Retinal pigment epithelial cell (primary cell): ENCODE data around the gene KIF19.

Source experiments
- DNase-seq: peaks from one replicate; pipeline ENCODE4 v3.0.0-alpha.2; 2010; ENCODE audit warnings: low read depth
- H3K4me3 ChIP-seq: 2 replicates; pipeline ENCODE4 v1.5.1; 2011; ENCODE audit warnings: mild to moderate bottlenecking, low read length, control low read depth, moderate library complexity
- TF ChIP-seq, protein P1 (sequence below): conservative IDR thresholded peaks from 2 replicates; pipeline ENCODE4 v1.5.1; 2011; ENCODE audit warnings: low read depth, low read length, control low read depth, inconsistent platforms

The KIF19 gene

DNA sequence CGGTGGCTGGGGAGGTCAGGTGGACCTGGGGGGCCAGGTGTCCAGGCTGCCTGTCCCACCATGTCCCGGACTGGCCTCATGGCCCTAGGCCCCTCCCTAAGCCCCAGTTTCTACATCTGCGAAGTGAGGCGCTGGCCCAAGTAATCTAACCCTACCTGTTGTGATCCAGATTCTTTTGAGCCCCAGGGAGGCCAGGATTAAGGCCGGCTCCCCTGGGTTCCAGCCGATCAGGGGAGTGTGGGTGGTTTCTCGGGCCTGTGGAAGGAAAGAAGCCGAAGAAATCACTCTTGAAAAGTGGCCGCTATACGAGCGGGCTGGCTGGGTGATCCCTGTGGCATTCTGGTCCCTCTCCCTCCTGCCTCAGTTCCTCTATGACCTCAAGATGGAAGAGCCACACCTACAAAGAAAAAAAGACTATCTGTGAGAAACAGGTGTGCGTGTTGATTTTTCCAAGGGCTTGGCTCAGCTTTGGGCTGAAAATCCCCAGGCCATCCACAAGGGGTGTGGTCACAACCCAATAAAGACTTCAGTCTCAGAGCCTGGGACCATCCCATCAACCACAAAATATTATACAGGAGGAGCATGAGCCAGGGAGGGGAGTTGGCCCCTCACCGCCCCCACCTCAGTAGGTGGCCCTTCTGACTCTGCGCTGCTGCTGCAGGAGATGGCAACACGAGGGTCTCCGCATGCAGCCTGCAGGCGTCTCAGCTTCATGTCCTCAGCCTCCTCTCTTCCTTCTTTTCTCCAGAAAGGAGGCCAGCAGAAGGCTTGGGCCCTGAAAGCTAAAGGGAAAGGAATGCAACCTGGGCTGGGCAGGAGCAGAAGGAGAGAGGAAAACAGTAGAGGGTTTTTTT, 61.6 kb downstream of the KIF19 start:
- DNase-seq, result no peak
- TF ChIP-seq, protein P1, sequence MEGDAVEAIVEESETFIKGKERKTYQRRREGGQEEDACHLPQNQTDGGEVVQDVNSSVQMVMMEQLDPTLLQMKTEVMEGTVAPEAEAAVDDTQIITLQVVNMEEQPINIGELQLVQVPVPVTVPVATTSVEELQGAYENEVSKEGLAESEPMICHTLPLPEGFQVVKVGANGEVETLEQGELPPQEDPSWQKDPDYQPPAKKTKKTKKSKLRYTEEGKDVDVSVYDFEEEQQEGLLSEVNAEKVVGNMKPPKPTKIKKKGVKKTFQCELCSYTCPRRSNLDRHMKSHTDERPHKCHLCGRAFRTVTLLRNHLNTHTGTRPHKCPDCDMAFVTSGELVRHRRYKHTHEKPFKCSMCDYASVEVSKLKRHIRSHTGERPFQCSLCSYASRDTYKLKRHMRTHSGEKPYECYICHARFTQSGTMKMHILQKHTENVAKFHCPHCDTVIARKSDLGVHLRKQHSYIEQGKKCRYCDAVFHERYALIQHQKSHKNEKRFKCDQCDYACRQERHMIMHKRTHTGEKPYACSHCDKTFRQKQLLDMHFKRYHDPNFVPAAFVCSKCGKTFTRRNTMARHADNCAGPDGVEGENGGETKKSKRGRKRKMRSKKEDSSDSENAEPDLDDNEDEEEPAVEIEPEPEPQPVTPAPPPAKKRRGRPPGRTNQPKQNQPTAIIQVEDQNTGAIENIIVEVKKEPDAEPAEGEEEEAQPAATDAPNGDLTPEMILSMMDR, result no peak

DNA sequence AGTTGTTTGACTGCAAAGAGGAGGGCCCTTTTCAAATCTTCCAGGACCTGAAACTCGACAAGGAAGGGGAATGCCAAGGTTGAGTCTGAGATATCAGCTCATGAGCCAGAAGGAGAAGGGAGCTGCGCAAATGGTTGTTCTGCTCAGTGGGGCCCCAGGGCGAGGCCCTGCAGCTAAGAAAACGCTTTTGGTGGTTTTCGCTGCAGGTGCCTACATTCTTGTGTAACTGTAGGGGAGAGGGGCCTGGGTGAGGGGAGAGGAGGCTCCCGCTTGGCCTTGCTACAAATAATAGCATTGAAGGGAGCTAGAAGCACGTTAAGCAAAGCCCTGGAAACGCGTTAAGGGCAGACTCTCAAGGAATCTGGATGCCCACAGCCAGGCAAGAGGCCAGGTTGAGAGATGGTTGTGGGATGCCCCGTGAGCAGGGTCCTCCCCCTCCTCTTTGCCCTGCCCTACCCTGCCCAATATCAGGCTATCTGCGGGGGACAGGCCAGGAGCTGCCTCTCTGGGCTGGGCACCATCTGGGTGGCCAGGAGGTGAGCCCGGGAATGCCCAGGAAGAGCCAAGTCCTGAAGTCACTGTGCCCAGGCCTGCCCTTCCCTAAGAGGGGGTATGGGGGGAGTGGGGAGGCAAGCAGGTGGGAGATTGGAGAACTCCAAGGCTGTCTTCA, 63.2 kb downstream of the KIF19 start:
- TF ChIP-seq, protein P1, result no peak
- no peak for DNase-seq
- H3K4me3 ChIP-seq, result no peak overlapping the region

More for the DNA sequence above, 61.6 kb downstream of the KIF19 start:
- no peak overlapping the region for H3K4me3 ChIP-seq

DNA sequence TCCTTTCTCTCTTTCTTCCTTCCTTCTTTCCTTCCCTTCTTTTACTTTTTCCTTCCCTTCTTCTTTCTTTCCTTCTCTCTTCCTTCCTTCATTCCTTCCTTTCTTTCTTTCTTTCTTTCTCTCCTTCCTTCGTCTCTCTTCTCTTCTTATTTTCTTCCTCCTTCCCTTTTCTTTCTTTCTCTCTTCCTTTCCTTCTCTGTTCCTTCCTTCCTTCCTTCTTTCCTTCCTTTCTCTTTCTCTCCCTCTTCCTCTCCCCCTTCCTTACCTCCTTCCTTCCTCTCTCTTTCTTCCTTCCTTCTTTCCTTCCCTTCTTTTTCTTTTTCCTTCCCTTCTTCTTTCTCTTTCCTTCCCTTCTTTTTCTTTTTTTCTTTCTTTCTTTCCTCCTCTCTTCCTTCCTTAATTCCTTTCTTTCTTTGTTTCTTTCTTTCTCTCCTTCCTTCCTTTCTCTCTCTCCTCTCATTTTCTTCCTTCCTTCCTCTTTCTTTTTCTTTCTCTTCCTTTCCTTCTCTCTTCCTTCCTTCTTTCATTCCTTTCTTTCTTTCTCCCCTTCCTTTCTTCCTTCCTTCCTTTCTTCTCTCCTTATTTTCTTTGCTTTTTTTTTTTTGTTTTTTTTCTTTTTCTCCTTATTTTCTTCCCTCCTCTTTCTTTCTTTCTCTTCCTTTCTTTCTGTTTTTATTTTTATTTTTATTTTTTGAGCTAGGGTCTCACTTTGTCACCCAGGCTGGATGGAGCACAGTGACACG, 64.1 kb downstream of the KIF19 start:
- TF ChIP-seq, protein P1, result no peak
- DNase-seq, result no peak
- no peak overlapping the region for H3K4me3 ChIP-seq

DNA sequence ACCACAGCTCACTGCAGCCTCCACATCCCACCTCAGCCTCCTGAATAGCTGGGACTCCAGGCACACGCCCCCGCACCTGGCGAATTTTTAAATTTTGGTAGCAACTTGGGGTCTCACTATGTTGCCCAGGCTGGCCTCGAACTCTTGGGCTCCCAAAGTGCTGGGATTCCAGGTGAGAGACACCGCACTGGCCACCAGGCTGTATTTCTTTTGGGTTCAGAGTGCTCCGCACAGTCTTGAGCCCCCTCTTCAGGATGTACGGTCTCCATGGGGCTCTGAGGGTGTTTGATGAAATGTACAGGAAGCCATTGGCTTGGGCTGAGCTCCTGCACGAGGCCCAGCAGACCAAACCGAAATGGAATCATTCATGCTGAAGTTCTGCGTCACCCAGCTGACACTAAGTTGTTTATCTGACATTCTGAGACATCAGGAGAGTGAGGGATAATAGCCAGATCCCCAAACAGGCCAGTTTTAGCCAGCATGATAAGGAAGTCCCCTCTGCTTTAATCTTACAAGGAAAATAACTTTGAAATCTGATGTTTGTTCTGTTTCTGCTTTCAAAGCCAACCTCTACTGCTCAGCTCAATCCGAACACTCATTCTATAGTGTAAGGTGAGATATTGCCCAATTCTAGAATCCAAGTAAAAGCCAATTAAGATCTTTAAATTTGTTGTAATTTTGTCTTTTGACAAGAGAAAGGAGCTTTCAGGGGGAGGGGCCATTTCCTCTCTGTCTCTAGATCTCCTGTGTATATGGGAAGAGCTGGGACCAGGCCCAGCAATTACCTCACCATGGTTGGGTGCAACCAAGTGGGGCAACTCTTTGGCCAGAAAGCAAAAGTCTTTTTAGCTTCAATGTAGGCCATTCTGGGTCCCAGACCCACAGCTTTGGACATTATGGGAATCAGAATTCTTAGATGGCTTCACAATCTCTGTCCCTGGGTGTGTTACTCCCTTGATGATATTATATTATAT, 64.9 kb downstream of the KIF19 start:
- TF ChIP-seq, protein P1, result no peak
- no peak for DNase-seq
- H3K4me3 ChIP-seq, result no peak overlapping the region

DNA sequence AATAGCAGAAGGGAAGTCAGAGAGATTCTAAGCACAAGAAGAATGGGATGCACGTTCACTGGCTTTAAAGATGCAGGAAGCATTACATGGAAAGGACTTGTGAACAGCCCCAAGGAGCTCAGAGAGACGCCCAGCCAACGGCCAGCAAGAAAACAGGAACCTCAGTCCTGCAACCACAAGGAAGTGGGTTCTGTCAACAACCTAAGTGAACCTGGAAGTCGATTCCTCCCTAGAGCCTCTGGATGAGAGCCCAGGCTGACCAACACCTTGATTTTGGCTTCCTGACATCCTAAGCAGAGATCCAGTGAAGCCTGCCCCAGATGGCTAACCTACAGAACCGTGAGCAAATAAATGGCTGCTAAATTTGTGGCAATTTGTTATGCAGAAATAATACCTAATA, 65.7 kb downstream of the KIF19 start:
- no peak overlapping the region for H3K4me3 ChIP-seq
- TF ChIP-seq, protein P1, result no peak
- no peak for DNase-seq

DNA sequence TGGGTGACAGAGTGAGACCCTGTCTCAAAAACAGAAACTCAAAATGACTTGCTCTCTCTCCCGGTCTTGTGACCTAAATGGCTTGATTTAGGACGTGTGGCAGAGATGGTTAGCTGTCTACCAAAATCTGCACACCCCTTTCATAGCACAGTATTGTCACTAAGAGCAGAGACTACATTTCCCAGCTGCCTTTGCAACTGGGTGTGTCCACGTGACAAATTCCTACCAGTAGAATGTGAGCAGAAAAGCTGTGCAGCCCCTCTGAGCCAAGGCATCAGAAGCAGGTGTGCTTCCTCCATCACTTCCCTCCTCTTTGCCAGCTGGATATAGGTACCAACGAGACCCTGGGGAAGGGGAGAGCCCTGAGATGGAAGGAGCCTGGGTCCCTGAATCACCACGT, 66.8 kb downstream of the KIF19 start:
- TF ChIP-seq, protein P1, result no peak
- DNase-seq, result no peak
- no peak overlapping the region for H3K4me3 ChIP-seq
